GM12873 (cell line): ENCODE measurements around the gene F2.

ENCODE experiments used
- CTCF ChIP-seq: IDR thresholded peaks from 2 replicates; pipeline ENCODE4 v1.5.1; 2012; ENCODE audit warnings: low read depth, mild to moderate bottlenecking, moderate library complexity, low read length, control low read depth; ENCODE audit not compliant: insufficient read depth; ENCODE audit errors: missing control alignments

F2 gene

GRCh38 chr11:46729110-46730027 is 10.4 kb downstream of the F2 start:
- TF ChIP-seq CTCF = no peak

GRCh38 chr11:46731545-46731944 is 12.5 kb downstream of the F2 start:
- no peak for TF ChIP-seq CTCF

GRCh38 chr11:46733234-46733633 is 14.2 kb downstream of the F2 start:
- TF ChIP-seq CTCF = no peak

- no peak for TF ChIP-seq CTCF
These were observed 17.1 kb downstream of the F2 start for GRCh38 chr11:46736146-46736545.

- TF ChIP-seq CTCF = no peak
These were observed 17.6 kb downstream of the F2 start for GRCh38 chr11:46736615-46737014.

GRCh38 chr11:46737699-46738098 is 18.7 kb downstream of the F2 start:
- TF ChIP-seq CTCF = no peak

- TF ChIP-seq CTCF = no peak
These were observed 19.9 kb downstream of the F2 start for GRCh38 chr11:46738887-46739286.
